ENCODE measurements around the gene PPP1CA.

PPP1CA gene

GRCh38 chr11:67401495-67402191 is at the start of gene PPP1CA:
Gene PPP1CA (minus strand): TSS chr11:67401858. CDS start chr11:67401782, 76 bp downstream.
- peak; percentile 90 for DNase-seq (ENCODE audit: low read depth)

- no peak for DNase-seq (ENCODE audit: low read depth)
These were observed 49.4 kb upstream of the PPP1CA start for GRCh38 chr11:67450796-67451657.

GRCh38 chr11:67449116-67449844 is 47.6 kb upstream of the PPP1CA start:
- no peak for DNase-seq (ENCODE audit: low read depth)

GRCh38 chr11:67448220-67448609 is 46.6 kb upstream of the PPP1CA start:
- no peak for DNase-seq (ENCODE audit: low read depth)

GRCh38 chr11:67445515-67445914 is 43.9 kb upstream of the PPP1CA start:
- no peak for DNase-seq (ENCODE audit: low read depth)

- no peak for DNase-seq (ENCODE audit: low read depth)
These were observed 41.1 kb upstream of the PPP1CA start for GRCh38 chr11:67442504-67443404.

- no peak for DNase-seq (ENCODE audit: low read depth)
These were observed 40.2 kb upstream of the PPP1CA start for GRCh38 chr11:67441731-67442351.

GRCh38 chr11:67441098-67441563 is 39.5 kb upstream of the PPP1CA start:
- no peak for DNase-seq (ENCODE audit: low read depth)

- DNase-seq (ENCODE audit: low read depth), result no peak
These were observed 38.8 kb upstream of the PPP1CA start for GRCh38 chr11:67440229-67441097.

- no peak for DNase-seq (ENCODE audit: low read depth)
These were observed 37.9 kb upstream of the PPP1CA start for GRCh38 chr11:67439321-67440228.

- DNase-seq (ENCODE audit: low read depth), result peak; percentile 59
These were observed 36.7 kb upstream of the PPP1CA start for GRCh38 chr11:67438158-67438902.

- DNase-seq (ENCODE audit: low read depth), result no peak
These were observed 36.1 kb upstream of the PPP1CA start for GRCh38 chr11:67437809-67438157.

- peak; percentile 78 for DNase-seq (ENCODE audit: low read depth)
These were observed 35.6 kb upstream of the PPP1CA start, which contains the start of gene PTPRCAP for GRCh38 chr11:67437082-67437808. Gene PTPRCAP (minus strand): TSS chr11:67437682. CDS start chr11:67437619, 63 bp downstream.

- DNase-seq (ENCODE audit: low read depth), result peak; percentile 49
These were observed 34.9 kb upstream of the PPP1CA start for GRCh38 chr11:67436459-67437081.

- no peak for DNase-seq (ENCODE audit: low read depth)
These were observed 34.2 kb upstream of the PPP1CA start for GRCh38 chr11:67435727-67436458.

- DNase-seq (ENCODE audit: low read depth), result no peak
These were observed 33.5 kb upstream of the PPP1CA start for GRCh38 chr11:67435031-67435726.

All from activated T-helper 1 cell treated with Interleukin-2 at 50 U/mL for 16 hours (primary cell).